WERI-Rb-1 (cell line): ENCODE measurements around the gene TCF12.

Experiments
- DNase-seq: peaks from one replicate; pipeline ENCODE4 v3.0.0-alpha.2; 2020
- H3K27ac ChIP-seq: fragments of 250-450 bp; sonication (Bioruptor Pico); 2 replicates; pipeline ENCODE4 v1.5.1; 2020; ENCODE audit warnings: mild to moderate bottlenecking, moderate library complexity
- H3K27me3 ChIP-seq: fragments of 250-450 bp; sonication (Bioruptor Pico); 2 replicates; pipeline ENCODE4 v1.5.1; 2021; ENCODE audit warnings: mild to moderate bottlenecking, low read depth, moderate library complexity; ENCODE audit not compliant: insufficient read depth, severe bottlenecking
- H3K36me3 ChIP-seq: fragments of 250-450 bp; sonication (Bioruptor Pico); 2 replicates; pipeline ENCODE4 v1.5.1; 2020; ENCODE audit warnings: mild to moderate bottlenecking, moderate library complexity
- H3K4me3 ChIP-seq: 2 replicates; pipeline ENCODE4 v1.5.1; 2011; ENCODE audit warnings: low read depth, mild to moderate bottlenecking, control low read depth, low read length
- H3K9me3 ChIP-seq: fragments of 250-450 bp; sonication (Bioruptor Pico); 2 replicates; pipeline ENCODE4 v1.5.1; 2021; ENCODE audit warnings: mild to moderate bottlenecking, moderate library complexity; ENCODE audit not compliant: severe bottlenecking
- CTCF ChIP-seq: IDR thresholded peaks from 2 replicates; pipeline ENCODE4 v1.5.1; 2011; ENCODE audit warnings: low read depth, mild to moderate bottlenecking, control low read depth, inconsistent platforms, low read length

TCF12 gene

GRCh38 chr15:57309856-57310760 is 391.7 kb downstream of the TCF12 start:
- Histone ChIP-seq H3K27me3 (no peaks in the 10 kb centered on the region), H3K4me3 (no peak overlapping the region), H3K9me3 (no peaks in the 10 kb centered on the region), H3K36me3 (no peaks in the 10 kb centered on the region), H3K27ac (no peak overlapping the region)
- TF ChIP-seq CTCF = no peak
- DNase-seq = peak; percentile 35

- TF ChIP-seq CTCF = no peak
- Histone ChIP-seq H3K27me3 (no peaks in the 10 kb centered on the region), H3K4me3 (no peak overlapping the region), H3K27ac (no peak overlapping the region), H3K9me3 (no peaks in the 10 kb centered on the region), H3K36me3 (no peaks in the 10 kb centered on the region)
- DNase-seq = no peak
Observed at GRCh38 chr15:57310876-57311275, 392.4 kb downstream of the TCF12 start.

GRCh38 chr15:57312006-57312317 is 393.5 kb downstream of the TCF12 start:
- Histone ChIP-seq H3K9me3 (no peaks in the 10 kb centered on the region), H3K27me3 (no peaks in the 10 kb centered on the region), H3K36me3 (no peaks in the 10 kb centered on the region), H3K4me3 (no peak overlapping the region), H3K27ac (no peak overlapping the region)
- no peak for TF ChIP-seq CTCF
- no peak for DNase-seq

GRCh38 chr15:57312318-57313133 is 394.1 kb downstream of the TCF12 start:
- DNase-seq = no peak
- Histone ChIP-seq H3K36me3 (no peaks in the 10 kb centered on the region), H3K27ac (no peak overlapping the region), H3K9me3 (no peaks in the 10 kb centered on the region), H3K4me3 (no peak overlapping the region), H3K27me3 (no peaks in the 10 kb centered on the region)
- no peak for TF ChIP-seq CTCF

- no peak for DNase-seq
- H3K36me3 ChIP-seq = no peaks in the 10 kb centered on the region
- no peaks in the 10 kb centered on the region for H3K27me3 ChIP-seq
- no peaks in the 10 kb centered on the region for H3K9me3 ChIP-seq
- no peak for TF ChIP-seq CTCF
- no peak overlapping the region for H3K27ac ChIP-seq
- H3K4me3 ChIP-seq = no peak overlapping the region
Observed at GRCh38 chr15:57313134-57313483, 394.7 kb downstream of the TCF12 start.
